ENCODE measurements around the gene CSNK2A3. TPM values are rescaled to one million over a fixed set of nuclear protein-coding genes. Genes with fewer than 3 reads are reported as not detected.
"Not testable (repeated sequence)": the region's sequence is repeated elsewhere in the genome, so short reads cannot be mapped to it uniquely, and the experiment has no call there.

The CSNK2A3 gene
- 1 to 10 TPM; 1.4 to 2.3 (median 1.7) TPM for total RNA-seq
- 0.43 TPM for polyA plus RNA-seq
- long read RNA-seq, donor 1, result 0 reads
- long read RNA-seq, donor 2, result 0 reads
- long read RNA-seq, donor 3, partial matches to known transcripts, result 0 of 1 reads
- long read RNA-seq, donor 3, other reads (novel, unspliced or antisense), result 0 of 1 reads
- long read RNA-seq, donor 4, result 0 reads

- WGBS, result 83% methylated on average over 11 of the region's 11 CpGs
- H3K27me3 ChIP-seq (ENCODE audit: control insufficient read depth, insufficient read depth); intact Hi-C loops (cut with DNase I); ATAC-seq; DNase-seq; H3K4me3 ChIP-seq (ENCODE audit: low read length); H3K9me3 ChIP-seq (ENCODE audit: control insufficient read depth, low read length); H3K27ac ChIP-seq (ENCODE audit: low read length): not testable (repeated sequence)
- H3K4me1 ChIP-seq (ENCODE audit: control insufficient read depth, insufficient read depth, low read length), result peaks cover 20% of the 10 kb centered on the region
These were observed at the start of gene CSNK2A3 for GRCh38 chr11:11352878-11353277. TSS of gene CSNK2A3 (minus strand) at chr11:11353250. CDS start at chr11:11353119, 131 bp downstream.

GRCh38 chr11:11401960-11402535, 49.0 kb upstream of the CSNK2A3 start:
- intact Hi-C loops (cut with DNase I), result loop anchor here in 2 of 4 donors (10.0 kb wide), 1 partner anchor 223 kb away; the partner anchor contains the start of gene GALNT18 (in 2 of the 2)
- Histone ChIP-seq H3K9me3 (ENCODE audit: control insufficient read depth, low read length) (no peaks in the 10 kb centered on the region), H3K4me3 (ENCODE audit: low read length) (no peak overlapping the region), H3K27me3 (ENCODE audit: control insufficient read depth, insufficient read depth) (no peaks in the 10 kb centered on the region), H3K27ac (ENCODE audit: low read length) (no peak overlapping the region), H3K4me1 (ENCODE audit: control insufficient read depth, insufficient read depth, low read length) (peaks cover 9% of the 10 kb centered on the region)
- ATAC-seq, result no peak
- DNase-seq, result no peak
- WGBS, result 82% methylated on average over 3 of the region's 3 CpGs

- H3K4me1 ChIP-seq (ENCODE audit: control insufficient read depth, insufficient read depth, low read length), result peaks cover 4% of the 10 kb centered on the region
- no peaks in the 10 kb centered on the region for H3K27me3 ChIP-seq (ENCODE audit: control insufficient read depth, insufficient read depth)
- no peak overlapping the region for H3K27ac ChIP-seq (ENCODE audit: low read length)
- no peaks in the 10 kb centered on the region for H3K9me3 ChIP-seq (ENCODE audit: control insufficient read depth, low read length)
- peak in 1 of 3 donors; percentile 60 for DNase-seq
- no peak overlapping the region for H3K4me3 ChIP-seq (ENCODE audit: low read length)
- peak in 1 of 2 donors; percentile 28 for ATAC-seq
- intact Hi-C loops (cut with DNase I), result loop anchor here in 2 of 4 donors (10.0 kb wide), 1 partner anchor 224 kb away; the partner anchor contains the start of gene GALNT18 (in 2 of the 2)
- 78% methylated on average over 9 of the region's 9 CpGs for WGBS
These were observed 47.7 kb upstream of the CSNK2A3 start for GRCh38 chr11:11400635-11401232.

- no peak for DNase-seq
- WGBS, result 98% methylated on average over 3 of the region's 3 CpGs
- Histone ChIP-seq H3K9me3 (ENCODE audit: control insufficient read depth, low read length) (no peaks in the 10 kb centered on the region), H3K27me3 (ENCODE audit: control insufficient read depth, insufficient read depth) (no peaks in the 10 kb centered on the region), H3K4me3 (ENCODE audit: low read length) (no peak overlapping the region), H3K27ac (ENCODE audit: low read length) (no peak overlapping the region), H3K4me1 (ENCODE audit: control insufficient read depth, insufficient read depth, low read length) (peaks cover 4% of the 10 kb centered on the region)
- intact Hi-C loops (cut with DNase I), result loop anchor here in 2 of 4 donors (10.0 kb wide), 1 partner anchor 225 kb away; the partner anchor contains the start of gene GALNT18 (in 2 of the 2)
- ATAC-seq, result no peak
These were observed 47.1 kb upstream of the CSNK2A3 start for GRCh38 chr11:11400121-11400520.

- intact Hi-C loops (cut with DNase I), result no loop called here
- H3K9me3 ChIP-seq (ENCODE audit: control insufficient read depth, low read length), result no peaks in the 10 kb centered on the region
- H3K27ac ChIP-seq (ENCODE audit: low read length), result no peak overlapping the region
- DNase-seq (no peak), ATAC-seq (no peak)
- no peaks in the 10 kb centered on the region for H3K4me1 ChIP-seq (ENCODE audit: control insufficient read depth, insufficient read depth, low read length)
- H3K27me3 ChIP-seq (ENCODE audit: control insufficient read depth, insufficient read depth), result no peaks in the 10 kb centered on the region
- WGBS, result 97% methylated on average over 3 of the region's 3 CpGs
- no peak overlapping the region for H3K4me3 ChIP-seq (ENCODE audit: low read length)
These were observed 44.7 kb upstream of the CSNK2A3 start for GRCh38 chr11:11397781-11398180.

GRCh38 chr11:11397036-11397415, 44.0 kb upstream of the CSNK2A3 start:
- ATAC-seq (no peak), DNase-seq (no peak)
- no peak overlapping the region for H3K27ac ChIP-seq (ENCODE audit: low read length)
- H3K27me3 ChIP-seq (ENCODE audit: control insufficient read depth, insufficient read depth), result no peaks in the 10 kb centered on the region
- H3K4me3 ChIP-seq (ENCODE audit: low read length), result no peak overlapping the region
- WGBS, result 52% methylated on average over 2 of the region's 2 CpGs
- peaks cover under 1% of the 10 kb centered on the region for H3K4me1 ChIP-seq (ENCODE audit: control insufficient read depth, insufficient read depth, low read length)
- intact Hi-C loops (cut with DNase I), result no loop called here
- H3K9me3 ChIP-seq (ENCODE audit: control insufficient read depth, low read length), result no peaks in the 10 kb centered on the region

GRCh38 chr11:11396301-11397035, 43.4 kb upstream of the CSNK2A3 start:
- DNase-seq, result no peak
- Histone ChIP-seq H3K4me1 (ENCODE audit: control insufficient read depth, insufficient read depth, low read length) (peaks cover 2% of the 10 kb centered on the region), H3K4me3 (ENCODE audit: low read length) (no peak overlapping the region), H3K27ac (ENCODE audit: low read length) (no peak overlapping the region), H3K9me3 (ENCODE audit: control insufficient read depth, low read length) (no peaks in the 10 kb centered on the region), H3K27me3 (ENCODE audit: control insufficient read depth, insufficient read depth) (no peaks in the 10 kb centered on the region)
- intact Hi-C loops (cut with DNase I), result no loop called here
- WGBS, result 39% methylated on average over 11 of the region's 11 CpGs
- ATAC-seq, result peak; percentile 18 to 71

- Histone ChIP-seq H3K27me3 (ENCODE audit: control insufficient read depth, insufficient read depth) (no peaks in the 10 kb centered on the region), H3K4me3 (ENCODE audit: low read length) (no peak overlapping the region), H3K4me1 (ENCODE audit: control insufficient read depth, insufficient read depth, low read length) (peaks cover 2% of the 10 kb centered on the region), H3K27ac (ENCODE audit: low read length) (no peak overlapping the region), H3K9me3 (ENCODE audit: control insufficient read depth, low read length) (no peaks in the 10 kb centered on the region)
- ATAC-seq (no peak), DNase-seq (no peak)
- intact Hi-C loops (cut with DNase I), result no loop called here
- WGBS, result 92% methylated on average over 2 of the region's 2 CpGs
These were observed 42.1 kb upstream of the CSNK2A3 start for GRCh38 chr11:11395126-11395525.

GRCh38 chr11:11394241-11394640, 41.2 kb upstream of the CSNK2A3 start:
- no peaks in the 10 kb centered on the region for H3K27me3 ChIP-seq (ENCODE audit: control insufficient read depth, insufficient read depth)
- H3K4me3 ChIP-seq (ENCODE audit: low read length), result no peak overlapping the region
- H3K27ac ChIP-seq (ENCODE audit: low read length), result no peak overlapping the region
- H3K9me3 ChIP-seq (ENCODE audit: control insufficient read depth, low read length), result no peaks in the 10 kb centered on the region
- intact Hi-C loops (cut with DNase I), result no loop called here
- DNase-seq, result no peak
- ATAC-seq, result no peak
- peaks cover 2% of the 10 kb centered on the region for H3K4me1 ChIP-seq (ENCODE audit: control insufficient read depth, insufficient read depth, low read length)

- no peak overlapping the region for H3K27ac ChIP-seq (ENCODE audit: low read length)
- H3K27me3 ChIP-seq (ENCODE audit: control insufficient read depth, insufficient read depth), result no peaks in the 10 kb centered on the region
- DNase-seq, result no peak
- H3K9me3 ChIP-seq (ENCODE audit: control insufficient read depth, low read length), result no peaks in the 10 kb centered on the region
- H3K4me1 ChIP-seq (ENCODE audit: control insufficient read depth, insufficient read depth, low read length), result peaks cover 2% of the 10 kb centered on the region
- peak; percentile 51 to 53 for ATAC-seq
- 73% methylated on average over 13 of the region's 13 CpGs for WGBS
- intact Hi-C loops (cut with DNase I), result no loop called here
- no peak overlapping the region for H3K4me3 ChIP-seq (ENCODE audit: low read length)
These were observed 38.9 kb upstream of the CSNK2A3 start for GRCh38 chr11:11391796-11392463.
